Upper lobe of left lung (tissue), 4 donors: ENCODE data around the gene EYA2.

Experiments used
- POLR2A ChIP-seq, 4 donors: fragments of 450-650 bp; IDR thresholded peaks; one replicate each; pipeline ENCODE4 v1.5.1; 2016 to 2017; ENCODE audit warnings: antibody characterized with exemption in 4 of 4, mild to moderate bottlenecking in 2 of 4
- TF ChIP-seq, protein P1 (sequence below), 6 experiments: fragments of 450-650 bp in 4 of 6; fragments of 200-600 bp in 2 of 6; sonication (generic) in 2 of 6; IDR thresholded peaks; one replicate each; pipeline ENCODE4 v1.5.1; 2016 to 2019; ENCODE audit warnings: antibody characterized with exemption in 6 of 6

DNA sequence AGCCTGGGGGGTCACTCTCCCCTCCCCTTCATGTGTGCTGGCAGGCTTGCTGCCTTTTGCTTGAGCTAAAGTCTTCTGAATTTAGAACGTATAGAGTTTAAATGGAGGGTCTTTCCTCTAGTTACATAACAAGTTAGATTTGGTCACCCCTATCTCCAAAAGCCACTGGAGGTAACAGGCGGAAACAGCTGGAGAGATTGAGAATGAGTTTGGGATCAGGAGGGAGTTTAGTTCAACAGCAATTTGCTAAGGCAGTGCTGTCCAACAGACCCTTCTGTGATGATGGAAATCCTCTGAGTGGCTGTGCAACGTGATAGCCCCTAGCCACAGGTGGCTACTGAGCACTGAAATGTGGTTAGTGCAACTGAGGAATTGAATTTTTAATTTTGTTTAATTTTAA is 132.8 kb downstream of the EYA2 start:
- no peak for TF ChIP-seq POLR2A (IDR thresholded peaks at IDR 0.05)
- TF ChIP-seq, protein P1, sequence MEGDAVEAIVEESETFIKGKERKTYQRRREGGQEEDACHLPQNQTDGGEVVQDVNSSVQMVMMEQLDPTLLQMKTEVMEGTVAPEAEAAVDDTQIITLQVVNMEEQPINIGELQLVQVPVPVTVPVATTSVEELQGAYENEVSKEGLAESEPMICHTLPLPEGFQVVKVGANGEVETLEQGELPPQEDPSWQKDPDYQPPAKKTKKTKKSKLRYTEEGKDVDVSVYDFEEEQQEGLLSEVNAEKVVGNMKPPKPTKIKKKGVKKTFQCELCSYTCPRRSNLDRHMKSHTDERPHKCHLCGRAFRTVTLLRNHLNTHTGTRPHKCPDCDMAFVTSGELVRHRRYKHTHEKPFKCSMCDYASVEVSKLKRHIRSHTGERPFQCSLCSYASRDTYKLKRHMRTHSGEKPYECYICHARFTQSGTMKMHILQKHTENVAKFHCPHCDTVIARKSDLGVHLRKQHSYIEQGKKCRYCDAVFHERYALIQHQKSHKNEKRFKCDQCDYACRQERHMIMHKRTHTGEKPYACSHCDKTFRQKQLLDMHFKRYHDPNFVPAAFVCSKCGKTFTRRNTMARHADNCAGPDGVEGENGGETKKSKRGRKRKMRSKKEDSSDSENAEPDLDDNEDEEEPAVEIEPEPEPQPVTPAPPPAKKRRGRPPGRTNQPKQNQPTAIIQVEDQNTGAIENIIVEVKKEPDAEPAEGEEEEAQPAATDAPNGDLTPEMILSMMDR (IDR thresholded peaks at IDR 0.05): no peak
